WTC11 (cell line): Measurements from ENCODE around the gene RECQL5.

Source experiments
- FOXK1 ChIP-seq: sonication (generic); formaldehyde crosslinking; IDR thresholded peaks from 2 replicates; pipeline ENCODE4 v1.8.0; 2022; ENCODE audit warnings: mild to moderate bottlenecking, moderate library complexity, missing genetic modification reagents
- JUN ChIP-seq: sonication (generic); formaldehyde crosslinking; IDR thresholded peaks from 2 replicates; pipeline ENCODE4 v1.8.0; 2023; ENCODE audit warnings: mild to moderate bottlenecking, missing genetic modification reagents
- NR2C2 ChIP-seq: sonication (generic); formaldehyde crosslinking; IDR thresholded peaks from 2 replicates; pipeline ENCODE4 v1.8.0; 2022; ENCODE audit warnings: mild to moderate bottlenecking, missing genetic modification reagents
- TCF7 ChIP-seq: sonication (generic); formaldehyde crosslinking; IDR thresholded peaks from 2 replicates; pipeline ENCODE4 v1.8.0; 2022; ENCODE audit warnings: mild to moderate bottlenecking, low read depth, missing genetic modification reagents, moderate library complexity
- TP53 ChIP-seq: sonication (generic); formaldehyde crosslinking; IDR thresholded peaks from 2 replicates; pipeline ENCODE4 v1.8.1; 2023; ENCODE audit warnings: mild to moderate bottlenecking, missing genetic modification reagents
- ZNF138 ChIP-seq: sonication (generic); formaldehyde crosslinking; conservative IDR thresholded peaks from 2 replicates; pipeline ENCODE4 v1.8.1; 2022; ENCODE audit warnings: mild to moderate bottlenecking, moderate library complexity, missing genetic modification reagents
- ZNF317 ChIP-seq: sonication (generic); formaldehyde crosslinking; IDR thresholded peaks from 2 replicates; pipeline ENCODE4 v1.8.1; 2023; ENCODE audit warnings: low read depth, mild to moderate bottlenecking, moderate library complexity, missing genetic modification reagents, borderline replicate concordance
- TF ChIP-seq, protein P1 (sequence below): fragments of 250-450 bp; sonication (Bioruptor Pico); IDR thresholded peaks from 2 replicates; pipeline ENCODE4 v2.1.2; 2022; ENCODE audit warnings: mild to moderate bottlenecking, moderate library complexity
- TF ChIP-seq, protein P2 (sequence below): fragments of 200-600 bp; IDR thresholded peaks from 2 replicates; pipeline ENCODE4 v1.8.0; 2022; ENCODE audit warnings: antibody characterized with exemption
- TF ChIP-seq, protein P3 (sequence below): sonication (generic); formaldehyde crosslinking; IDR thresholded peaks from 2 replicates; pipeline ENCODE4 v1.8.1; 2023; ENCODE audit warnings: mild to moderate bottlenecking, missing genetic modification reagents, moderate library complexity
- TF ChIP-seq, protein P4 (sequence below): sonication (generic); formaldehyde crosslinking; IDR thresholded peaks from 2 replicates; pipeline ENCODE4 v1.8.1; 2023; ENCODE audit warnings: mild to moderate bottlenecking, missing genetic modification reagents
- TF ChIP-seq, protein P5 (sequence below): sonication (generic); formaldehyde crosslinking; IDR thresholded peaks from 2 replicates; pipeline ENCODE4 v1.8.0; 2022; ENCODE audit warnings: mild to moderate bottlenecking, missing genetic modification reagents

DNA sequence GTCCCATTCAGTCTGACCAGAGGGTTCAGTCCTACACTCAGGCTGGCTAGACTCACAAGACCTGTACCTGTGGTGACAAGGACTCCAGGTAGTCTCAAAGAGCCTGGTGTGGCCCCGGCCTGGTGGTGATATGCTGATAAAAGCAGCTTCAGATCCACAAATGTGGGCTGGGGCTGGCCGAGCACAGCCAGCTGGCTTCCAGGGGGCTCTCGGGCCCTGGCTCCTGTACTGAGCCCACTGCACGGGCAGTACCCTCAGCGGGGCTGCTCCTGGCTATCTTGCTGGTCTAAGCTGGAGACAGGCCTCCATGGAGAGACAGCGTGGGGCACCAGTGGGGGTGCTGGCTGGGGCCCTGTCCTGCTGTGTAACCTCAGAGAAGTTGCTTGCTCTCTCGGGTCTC, 29.4 kb downstream of the RECQL5 start:
- no peak for TF ChIP-seq TP53
- TF ChIP-seq, protein P1, sequence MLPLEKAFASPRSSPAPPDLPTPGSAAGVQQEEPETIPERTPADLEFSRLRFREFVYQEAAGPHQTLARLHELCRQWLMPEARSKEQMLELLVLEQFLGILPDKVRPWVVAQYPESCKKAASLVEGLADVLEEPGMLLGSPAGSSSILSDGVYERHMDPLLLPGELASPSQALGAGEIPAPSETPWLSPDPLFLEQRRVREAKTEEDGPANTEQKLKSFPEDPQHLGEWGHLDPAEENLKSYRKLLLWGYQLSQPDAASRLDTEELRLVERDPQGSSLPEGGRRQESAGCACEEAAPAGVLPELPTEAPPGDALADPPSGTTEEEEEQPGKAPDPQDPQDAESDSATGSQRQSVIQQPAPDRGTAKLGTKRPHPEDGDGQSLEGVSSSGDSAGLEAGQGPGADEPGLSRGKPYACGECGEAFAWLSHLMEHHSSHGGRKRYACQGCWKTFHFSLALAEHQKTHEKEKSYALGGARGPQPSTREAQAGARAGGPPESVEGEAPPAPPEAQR (CRISPR knock-in tag) = no peak
- TF ChIP-seq, protein P2, sequence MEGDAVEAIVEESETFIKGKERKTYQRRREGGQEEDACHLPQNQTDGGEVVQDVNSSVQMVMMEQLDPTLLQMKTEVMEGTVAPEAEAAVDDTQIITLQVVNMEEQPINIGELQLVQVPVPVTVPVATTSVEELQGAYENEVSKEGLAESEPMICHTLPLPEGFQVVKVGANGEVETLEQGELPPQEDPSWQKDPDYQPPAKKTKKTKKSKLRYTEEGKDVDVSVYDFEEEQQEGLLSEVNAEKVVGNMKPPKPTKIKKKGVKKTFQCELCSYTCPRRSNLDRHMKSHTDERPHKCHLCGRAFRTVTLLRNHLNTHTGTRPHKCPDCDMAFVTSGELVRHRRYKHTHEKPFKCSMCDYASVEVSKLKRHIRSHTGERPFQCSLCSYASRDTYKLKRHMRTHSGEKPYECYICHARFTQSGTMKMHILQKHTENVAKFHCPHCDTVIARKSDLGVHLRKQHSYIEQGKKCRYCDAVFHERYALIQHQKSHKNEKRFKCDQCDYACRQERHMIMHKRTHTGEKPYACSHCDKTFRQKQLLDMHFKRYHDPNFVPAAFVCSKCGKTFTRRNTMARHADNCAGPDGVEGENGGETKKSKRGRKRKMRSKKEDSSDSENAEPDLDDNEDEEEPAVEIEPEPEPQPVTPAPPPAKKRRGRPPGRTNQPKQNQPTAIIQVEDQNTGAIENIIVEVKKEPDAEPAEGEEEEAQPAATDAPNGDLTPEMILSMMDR = no peak
- TF ChIP-seq, protein P3, sequence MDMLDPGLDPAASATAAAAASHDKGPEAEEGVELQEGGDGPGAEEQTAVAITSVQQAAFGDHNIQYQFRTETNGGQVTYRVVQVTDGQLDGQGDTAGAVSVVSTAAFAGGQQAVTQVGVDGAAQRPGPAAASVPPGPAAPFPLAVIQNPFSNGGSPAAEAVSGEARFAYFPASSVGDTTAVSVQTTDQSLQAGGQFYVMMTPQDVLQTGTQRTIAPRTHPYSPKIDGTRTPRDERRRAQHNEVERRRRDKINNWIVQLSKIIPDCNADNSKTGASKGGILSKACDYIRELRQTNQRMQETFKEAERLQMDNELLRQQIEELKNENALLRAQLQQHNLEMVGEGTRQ = no peak
- no peak for TF ChIP-seq TCF7 (CRISPR knock-in tag)
- TF ChIP-seq, protein P4, sequence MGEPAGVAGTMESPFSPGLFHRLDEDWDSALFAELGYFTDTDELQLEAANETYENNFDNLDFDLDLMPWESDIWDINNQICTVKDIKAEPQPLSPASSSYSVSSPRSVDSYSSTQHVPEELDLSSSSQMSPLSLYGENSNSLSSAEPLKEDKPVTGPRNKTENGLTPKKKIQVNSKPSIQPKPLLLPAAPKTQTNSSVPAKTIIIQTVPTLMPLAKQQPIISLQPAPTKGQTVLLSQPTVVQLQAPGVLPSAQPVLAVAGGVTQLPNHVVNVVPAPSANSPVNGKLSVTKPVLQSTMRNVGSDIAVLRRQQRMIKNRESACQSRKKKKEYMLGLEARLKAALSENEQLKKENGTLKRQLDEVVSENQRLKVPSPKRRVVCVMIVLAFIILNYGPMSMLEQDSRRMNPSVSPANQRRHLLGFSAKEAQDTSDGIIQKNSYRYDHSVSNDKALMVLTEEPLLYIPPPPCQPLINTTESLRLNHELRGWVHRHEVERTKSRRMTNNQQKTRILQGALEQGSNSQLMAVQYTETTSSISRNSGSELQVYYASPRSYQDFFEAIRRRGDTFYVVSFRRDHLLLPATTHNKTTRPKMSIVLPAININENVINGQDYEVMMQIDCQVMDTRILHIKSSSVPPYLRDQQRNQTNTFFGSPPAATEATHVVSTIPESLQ (CRISPR knock-in tag) = no peak
- no peak for TF ChIP-seq NR2C2
- TF ChIP-seq FOXK1 (CRISPR knock-in tag) = no peak
- TF ChIP-seq ZNF317 (CRISPR knock-in tag) = no peak
- TF ChIP-seq, protein P5, sequence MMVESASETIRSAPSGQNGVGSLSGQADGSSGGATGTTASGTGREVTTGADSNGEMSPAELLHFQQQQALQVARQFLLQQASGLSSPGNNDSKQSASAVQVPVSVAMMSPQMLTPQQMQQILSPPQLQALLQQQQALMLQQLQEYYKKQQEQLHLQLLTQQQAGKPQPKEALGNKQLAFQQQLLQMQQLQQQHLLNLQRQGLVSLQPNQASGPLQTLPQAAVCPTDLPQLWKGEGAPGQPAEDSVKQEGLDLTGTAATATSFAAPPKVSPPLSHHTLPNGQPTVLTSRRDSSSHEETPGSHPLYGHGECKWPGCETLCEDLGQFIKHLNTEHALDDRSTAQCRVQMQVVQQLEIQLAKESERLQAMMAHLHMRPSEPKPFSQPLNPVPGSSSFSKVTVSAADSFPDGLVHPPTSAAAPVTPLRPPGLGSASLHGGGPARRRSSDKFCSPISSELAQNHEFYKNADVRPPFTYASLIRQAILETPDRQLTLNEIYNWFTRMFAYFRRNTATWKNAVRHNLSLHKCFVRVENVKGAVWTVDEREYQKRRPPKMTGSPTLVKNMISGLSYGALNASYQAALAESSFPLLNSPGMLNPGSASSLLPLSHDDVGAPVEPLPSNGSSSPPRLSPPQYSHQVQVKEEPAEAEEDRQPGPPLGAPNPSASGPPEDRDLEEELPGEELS (CRISPR knock-in tag) = no peak
- no peak for TF ChIP-seq JUN (CRISPR knock-in tag)
- no peak for TF ChIP-seq ZNF138
